ENCODE results near the gene STRIP2.

STRIP2 gene

DNA sequence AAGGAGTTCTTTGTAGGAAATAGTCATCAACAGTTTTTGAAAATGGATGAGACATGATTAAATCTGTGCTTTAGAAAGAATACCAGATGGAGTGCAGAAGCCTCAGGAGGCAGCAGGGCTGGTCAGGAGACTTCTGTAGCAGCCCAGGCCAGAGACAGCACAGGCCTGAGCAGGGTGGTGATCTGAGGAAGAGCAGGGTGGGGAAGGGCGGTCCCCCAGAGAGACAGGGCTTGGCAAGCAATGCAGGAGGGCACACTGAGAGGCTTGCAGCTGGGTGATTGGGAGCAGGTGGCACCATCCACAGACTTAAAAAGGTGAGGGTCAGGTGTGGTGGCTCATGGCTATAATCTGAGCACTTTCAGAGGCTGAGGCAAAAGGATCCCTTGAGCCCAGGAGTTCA is 63.8 kb downstream of the STRIP2 start:
- TF ChIP-seq, protein P1, sequence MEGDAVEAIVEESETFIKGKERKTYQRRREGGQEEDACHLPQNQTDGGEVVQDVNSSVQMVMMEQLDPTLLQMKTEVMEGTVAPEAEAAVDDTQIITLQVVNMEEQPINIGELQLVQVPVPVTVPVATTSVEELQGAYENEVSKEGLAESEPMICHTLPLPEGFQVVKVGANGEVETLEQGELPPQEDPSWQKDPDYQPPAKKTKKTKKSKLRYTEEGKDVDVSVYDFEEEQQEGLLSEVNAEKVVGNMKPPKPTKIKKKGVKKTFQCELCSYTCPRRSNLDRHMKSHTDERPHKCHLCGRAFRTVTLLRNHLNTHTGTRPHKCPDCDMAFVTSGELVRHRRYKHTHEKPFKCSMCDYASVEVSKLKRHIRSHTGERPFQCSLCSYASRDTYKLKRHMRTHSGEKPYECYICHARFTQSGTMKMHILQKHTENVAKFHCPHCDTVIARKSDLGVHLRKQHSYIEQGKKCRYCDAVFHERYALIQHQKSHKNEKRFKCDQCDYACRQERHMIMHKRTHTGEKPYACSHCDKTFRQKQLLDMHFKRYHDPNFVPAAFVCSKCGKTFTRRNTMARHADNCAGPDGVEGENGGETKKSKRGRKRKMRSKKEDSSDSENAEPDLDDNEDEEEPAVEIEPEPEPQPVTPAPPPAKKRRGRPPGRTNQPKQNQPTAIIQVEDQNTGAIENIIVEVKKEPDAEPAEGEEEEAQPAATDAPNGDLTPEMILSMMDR (IDR thresholded peaks at IDR 0.05; ENCODE audit: low read depth, low read length), result no peak
- no peak for DNase-seq (ENCODE audit: extremely low read depth, low read depth)

DNA sequence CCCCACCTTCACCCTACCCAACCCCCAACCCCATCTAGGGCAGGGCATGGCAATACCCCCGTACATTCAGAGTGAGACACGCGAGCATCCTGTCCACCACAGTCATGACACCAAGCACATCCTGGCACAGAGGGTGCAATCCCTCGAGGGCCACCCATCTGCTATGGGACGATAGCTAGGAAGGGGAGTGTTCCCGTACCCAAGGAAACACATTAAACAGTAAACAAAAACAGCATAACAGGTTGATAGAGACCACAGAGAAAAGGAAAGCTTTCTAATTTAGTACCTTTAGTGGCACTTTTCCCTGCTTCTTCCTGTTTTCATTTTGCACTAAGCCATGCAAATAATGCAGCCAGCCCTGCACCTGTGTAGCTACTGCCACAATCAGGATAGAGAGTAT is 65.8 kb downstream of the STRIP2 start:
- TF ChIP-seq, protein P1 (IDR thresholded peaks at IDR 0.05; ENCODE audit: low read depth, low read length), result no peak
- DNase-seq (ENCODE audit: extremely low read depth, low read depth), result no peak

DNA sequence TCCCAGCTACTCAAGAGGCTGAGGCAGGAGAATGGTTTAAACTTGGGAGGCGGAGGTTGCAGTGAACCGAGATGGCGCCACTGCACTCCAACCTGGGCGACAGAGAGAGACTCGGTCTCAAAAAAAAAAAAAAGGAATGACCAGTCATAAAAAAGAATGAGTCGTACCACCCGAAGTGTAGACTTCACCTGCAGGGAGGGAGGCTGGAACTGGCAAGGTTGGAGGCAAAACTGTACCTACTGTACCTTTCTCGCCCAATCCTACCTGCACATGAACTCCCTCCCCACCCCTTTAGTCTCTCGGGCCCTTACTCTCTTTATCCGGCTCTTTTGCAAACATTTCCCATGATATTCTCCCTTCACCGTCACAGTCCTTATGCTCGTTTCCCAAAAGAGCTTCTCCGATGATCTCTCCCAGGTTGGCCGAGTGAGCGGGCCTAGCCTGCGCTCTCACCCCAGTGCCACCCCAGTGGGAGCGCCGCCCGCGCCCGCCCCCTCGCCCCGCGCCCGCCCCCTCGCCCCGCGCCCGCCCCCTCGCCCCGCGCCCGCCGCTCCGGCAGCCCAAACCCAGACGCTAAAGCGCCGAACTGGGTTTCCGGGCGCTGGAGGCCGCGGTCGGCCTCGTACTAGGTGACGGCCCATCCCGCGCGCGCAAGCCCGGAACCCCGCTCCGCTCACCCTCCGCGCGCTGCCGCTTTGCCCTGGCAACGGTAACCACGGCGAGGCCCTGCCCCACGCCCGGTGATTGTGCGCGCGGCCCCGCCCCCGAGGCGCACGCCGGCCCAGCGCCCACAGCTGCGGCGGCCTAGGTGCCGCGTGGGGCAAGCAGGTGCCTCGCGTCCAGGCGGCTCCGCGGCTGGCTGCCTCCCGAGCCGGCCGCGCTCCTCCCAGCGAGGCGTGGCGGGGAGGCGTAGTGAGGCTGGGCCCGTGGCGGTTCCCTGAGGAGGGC is 67.8 kb downstream of the STRIP2 start, which contains the start of gene SMKR1:
Gene SMKR1 (plus strand): TSS at position 772 of the 948 bp plus-strand sequence. CDS start 294 bp downstream, outside the sequence.
- DNase-seq (ENCODE audit: extremely low read depth, low read depth), result no peak
- TF ChIP-seq, protein P1 (IDR thresholded peaks at IDR 0.05; ENCODE audit: low read depth, low read length), result no peak

DNA sequence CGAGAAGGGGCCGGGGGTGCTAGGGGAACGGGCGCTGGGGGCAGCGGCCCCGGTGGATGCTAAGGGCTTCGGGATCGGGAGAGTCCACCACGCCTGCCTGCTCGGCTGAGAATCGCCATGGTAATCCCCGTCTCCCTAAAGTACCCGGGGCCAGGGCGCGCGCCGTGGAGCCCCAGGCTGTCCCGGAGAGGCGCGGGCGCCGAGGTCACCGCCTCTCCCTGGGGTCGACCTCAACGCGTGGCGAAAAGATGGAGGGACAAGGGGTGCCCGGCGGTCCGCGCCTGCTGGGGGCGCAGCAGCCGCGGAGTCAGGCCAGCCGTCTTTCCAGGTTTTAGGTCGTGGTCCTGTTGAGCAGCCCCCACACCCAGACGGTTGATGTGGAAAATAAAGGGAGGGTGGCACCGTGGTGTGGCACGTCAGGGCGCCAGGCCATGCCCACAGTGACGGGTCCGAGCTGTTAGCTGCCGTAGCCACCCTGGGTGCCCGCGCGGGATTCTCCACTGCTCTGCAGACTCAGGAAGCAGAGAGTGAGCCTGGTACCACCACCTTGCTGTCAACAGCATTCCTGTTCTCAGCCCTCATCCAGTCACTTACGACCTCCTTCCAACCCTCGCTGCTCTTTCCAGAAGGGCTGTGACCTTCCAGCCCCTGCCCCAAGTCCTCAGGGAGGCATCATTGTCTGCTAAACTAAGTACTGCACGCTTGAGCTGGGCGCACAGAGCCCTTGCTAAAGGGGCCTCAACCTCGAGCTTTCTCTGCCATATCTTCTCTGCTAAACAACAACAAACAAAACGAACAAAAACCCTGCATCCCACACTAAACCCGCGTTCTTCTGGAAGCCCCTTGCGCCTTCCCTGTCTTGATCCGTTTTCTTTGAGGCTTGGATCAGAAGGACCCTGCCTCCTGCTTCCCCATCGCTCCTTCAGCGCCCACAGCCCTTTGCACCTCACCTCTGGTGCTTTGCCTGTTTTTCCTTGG is 68.8 kb downstream of the STRIP2 start:
- TF ChIP-seq, protein P1 (IDR thresholded peaks at IDR 0.05; ENCODE audit: low read depth, low read length), result no peak; the same call in 1 of the 2 replicates
- DNase-seq (ENCODE audit: extremely low read depth, low read depth), result no peak

DNA sequence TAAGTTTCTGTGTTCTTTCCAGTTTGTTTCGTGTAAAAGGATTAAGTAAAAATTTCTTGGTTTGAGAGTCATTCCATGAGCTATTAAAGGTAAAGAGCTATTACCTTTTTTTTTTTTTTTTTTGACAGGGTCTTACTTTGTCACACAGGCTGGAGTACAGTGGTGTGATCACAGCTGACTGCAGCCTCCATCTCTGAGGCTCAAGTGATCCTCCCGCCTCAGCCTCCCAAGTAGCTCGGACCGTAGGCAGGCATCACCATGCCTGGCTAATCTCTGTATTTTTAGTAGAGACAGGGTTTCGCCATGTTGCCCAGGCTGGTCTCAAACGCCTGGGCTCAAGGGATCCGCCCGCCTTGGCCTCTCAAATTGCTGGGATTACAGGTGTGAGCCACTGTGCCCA is 69.5 kb downstream of the STRIP2 start:
- TF ChIP-seq, protein P1 (IDR thresholded peaks at IDR 0.05; ENCODE audit: low read depth, low read length), result no peak
- no peak for DNase-seq (ENCODE audit: extremely low read depth, low read depth)

DNA sequence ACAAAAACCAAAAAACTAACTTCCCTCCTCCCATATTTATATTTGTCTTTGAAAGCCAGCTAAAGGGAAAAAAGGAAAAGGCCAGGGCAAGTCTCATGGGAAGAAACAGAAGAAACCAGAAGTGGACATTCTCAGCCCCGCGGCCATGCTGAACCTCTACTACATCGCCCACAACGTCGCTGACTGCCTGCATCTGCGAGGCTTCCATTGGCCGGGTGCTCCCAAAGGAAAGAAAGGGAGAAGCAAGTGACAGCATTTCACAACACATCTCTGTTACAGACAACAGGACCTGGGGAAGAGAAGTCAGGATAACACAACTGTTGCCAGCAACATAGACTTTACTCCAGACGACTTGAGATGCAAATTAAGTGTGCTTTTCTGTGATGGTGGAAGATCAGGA is 78.0 kb downstream of the STRIP2 start:
- DNase-seq (ENCODE audit: extremely low read depth, low read depth), result no peak
- TF ChIP-seq, protein P1 (IDR thresholded peaks at IDR 0.05; ENCODE audit: low read depth, low read length), result no peak

Measured in AG09319 (cell line).